HCT116 (cell line): Measurements from ENCODE around the gene CDK18. TPM values are rescaled to one million over a fixed set of nuclear protein-coding genes. Genes with fewer than 3 reads are reported as not detected.

Source experiments
- ATAC-seq: fragments of 200-7000 bp; cut with Tn5 transposase; 2 replicates; pipeline ENCODE4 v1.9.1; 2020; ENCODE audit warnings: mild to moderate bottlenecking, moderate library complexity
- BruUV-seq: library from RNA; stranded (reverse); fragments of 400-500 nt; replicated peaks from 2 replicates; lab custom pipeline; 2021; lab: Mats Ljungman, UMichigan
- CTCF ChIA-PET: fragments of 300-600 bp; sonication (Branson Sonifier 250); formaldehyde crosslinking; loops from one replicate; lab custom pipeline; 2021; ENCODE audit warnings: antibody characterized with exemption; lab: Charles Lee
- POLR2A ChIA-PET: fragments of 300-600, 350-600 bp; sonication (Branson Sonifier 250); formaldehyde crosslinking; loops from one replicate; lab custom pipeline; 2021; ENCODE audit warnings: antibody characterized with exemption; lab: Charles Lee
- RAD21 ChIA-PET, 2 experiments: fragments of 300-600 bp; sonication (Branson Sonifier 250); formaldehyde crosslinking; loops; one replicate each; lab custom pipeline; 2023; ENCODE audit warnings: low total read pairs in 2 of 2; ENCODE audit not compliant: uncharacterized antibody in 2 of 2, unreplicated experiment in 2 of 2, low non-redundant PET in 1 of 2; lab: Charles Lee
- DNase-seq: peaks from one replicate; pipeline ENCODE4 v3.0.0-alpha.2; 2010; ENCODE audit warnings: low read depth, low spot score
- H2AFZ ChIP-seq: fragments of 200-600 bp; shearing (Covaris generic), sonication (generic); 2 replicates; pipeline ENCODE4 v1.6.1; 2017; ENCODE audit warnings: low read depth, mixed run types, mixed read lengths, antibody characterized with exemption, low read length; ENCODE audit not compliant: poor library complexity, severe bottlenecking
- H3K27ac ChIP-seq: 2 replicates; pipeline ENCODE4 v1.5.1; 2012; ENCODE audit warnings: low read depth, low read length
- H3K27me3 ChIP-seq: fragments of 200-600 bp; sonication (generic); 2 replicates; pipeline ENCODE4 v1.6.1; 2016; ENCODE audit warnings: mixed run types, low read length, mixed read lengths; ENCODE audit not compliant: insufficient read depth
- H3K36me3 ChIP-seq, 2 experiments: fragments of 200-500 bp in 1 of 2; fragments of 200-600 bp in 1 of 2; sonication (Bioruptor generic) in 1 of 2; sonication (generic) in 1 of 2; 2 replicates each; pipeline versions ENCODE4 v1.5.1 to v1.6.1; 2014 to 2016; ENCODE audit warnings: low read length in 2 of 2, inconsistent platforms in 1 of 2, mixed read lengths in 1 of 2, mixed run types in 1 of 2; ENCODE audit not compliant: insufficient read depth in 2 of 2, control insufficient read depth in 1 of 2
- H3K4me1 ChIP-seq, 2 experiments: fragments of 200-600 bp in 1 of 2; sonication (generic) in 1 of 2; 2 replicates each; pipeline versions ENCODE4 v1.5.1 to v1.6.1; 2012 to 2017; ENCODE audit warnings: low read length in 2 of 2, inconsistent platforms in 1 of 2, mild to moderate bottlenecking in 1 of 2, mixed read lengths in 1 of 2, mixed run types in 1 of 2, moderate library complexity in 1 of 2; ENCODE audit not compliant: insufficient read depth in 2 of 2, control insufficient read depth in 1 of 2
- H3K4me2 ChIP-seq: fragments of 200-600 bp; sonication (generic); 2 replicates; pipeline ENCODE4 v1.6.1; 2017; ENCODE audit warnings: mixed run types, low read length, mixed read lengths
- H3K4me3 ChIP-seq, 2 experiments: fragments of 200-600 bp in 1 of 2; sonication (generic) in 1 of 2; replicated peaks in 1 of 2; 2 replicates each; pipeline ENCODE4 v1.5.1; 2011 to 2016; ENCODE audit warnings: low read length in 2 of 2, control low read depth in 1 of 2, low read depth in 1 of 2, mild to moderate bottlenecking in 1 of 2, mixed read lengths in 1 of 2, mixed run types in 1 of 2
- H3K79me2 ChIP-seq: fragments of 200-600 bp; sonication (generic); 2 replicates; pipeline ENCODE4 v1.6.1; 2017; ENCODE audit warnings: mild to moderate bottlenecking, mixed run types, low read length, moderate library complexity, mixed read lengths; ENCODE audit not compliant: insufficient read depth
- H3K9ac ChIP-seq: fragments of 200-600 bp; sonication (generic); 2 replicates; pipeline ENCODE4 v1.6.1; 2016; ENCODE audit warnings: low read length, mixed read lengths
- H3K9me2 ChIP-seq: fragments of 200-600 bp; sonication (generic), shearing (Covaris generic); 2 replicates; pipeline ENCODE4 v1.6.1; 2017; ENCODE audit warnings: mixed run types, mild to moderate bottlenecking, moderate library complexity; ENCODE audit not compliant: insufficient read depth
- H3K9me3 ChIP-seq, 2 experiments: fragments of 200-500 bp in 1 of 2; fragments of 200-600 bp in 1 of 2; sonication (Bioruptor generic) in 1 of 2; sonication (generic) in 1 of 2; 2 replicates each; pipeline ENCODE4 v1.6.1; 2014 to 2017; ENCODE audit warnings: low read length in 2 of 2, mixed read lengths in 2 of 2, inconsistent platforms in 1 of 2, low read depth in 1 of 2, mild to moderate bottlenecking in 1 of 2, mixed run types in 1 of 2, moderate library complexity in 1 of 2; ENCODE audit not compliant: control insufficient read depth in 1 of 2, insufficient read depth in 1 of 2
- H4K20me1 ChIP-seq: fragments of 200-600 bp; sonication (generic), shearing (Covaris generic); 2 replicates; pipeline ENCODE4 v1.6.1; 2017; ENCODE audit warnings: mixed run types, mild to moderate bottlenecking, moderate library complexity; ENCODE audit not compliant: insufficient read depth
- CBX3 ChIP-seq: IDR thresholded peaks from 2 replicates; pipeline ENCODE4 v1.6.1; 2012; ENCODE audit warnings: low read depth
- CTCF ChIP-seq, 3 experiments: fragments of 200-600 bp in 1 of 3; sonication (generic) in 1 of 3; IDR thresholded peaks in 2 of 3; conservative IDR thresholded peaks in 1 of 3; 2 replicates each; pipeline ENCODE4 v1.5.1; 2012 to 2017; ENCODE audit warnings: low read depth in 2 of 3, low read length in 2 of 3, antibody characterized with exemption in 1 of 3, borderline replicate concordance in 1 of 3, control low read depth in 1 of 3, mild to moderate bottlenecking in 1 of 3, mixed read lengths in 1 of 3, mixed run types in 1 of 3, moderate library complexity in 1 of 3; ENCODE audit not compliant: insufficient read depth in 1 of 3
- ELF1 ChIP-seq: IDR thresholded peaks from 2 replicates; pipeline ENCODE4 v1.6.1; 2012; ENCODE audit warnings: low read depth, borderline replicate concordance
- EZH2 ChIP-seq: fragments of 200-600 bp; sonication (generic); IDR thresholded peaks from 2 replicates; pipeline ENCODE4 v1.6.1; 2017; ENCODE audit warnings: antibody characterized with exemption, mixed run types
- JUND ChIP-seq: IDR thresholded peaks from 2 replicates; pipeline ENCODE4 v1.6.1; 2012
- POLR2A ChIP-seq: IDR thresholded peaks from 2 replicates; pipeline ENCODE4 v1.7.0; 2011; ENCODE audit warnings: borderline replicate concordance; ENCODE audit not compliant: insufficient read depth, insufficient read length; ENCODE audit errors: extremely low read depth
- RAD21 ChIP-seq: IDR thresholded peaks from 2 replicates; pipeline ENCODE4 v1.6.1; 2012; ENCODE audit warnings: low read depth, mild to moderate bottlenecking
- REST ChIP-seq: IDR thresholded peaks from 2 replicates; pipeline ENCODE4 v1.6.1; 2012; ENCODE audit warnings: low read depth
- SP1 ChIP-seq: IDR thresholded peaks from 2 replicates; pipeline ENCODE4 v1.6.1; 2012; ENCODE audit warnings: low read depth
- intact Hi-C: fragments of 100-400 bp; cut with micrococcal nuclease; formaldehyde crosslinking; loops from 2 replicates; pipeline ENCODE4 v1.10.0; 2022
- total RNA-seq: library from RNA; stranded (reverse); gene quantifications from one replicate; pipeline ENCODE4 v1.2.1, GENCODE V29; 2021; ENCODE audit not compliant: unreplicated experiment
- TF ChIP-seq, protein P1 (sequence below): IDR thresholded peaks from 2 replicates; pipeline ENCODE4 v1.6.1; 2011; ENCODE audit warnings: mild to moderate bottlenecking, low read length, moderate library complexity; ENCODE audit not compliant: insufficient replicate concordance; ENCODE audit errors: extremely low read depth
- TF ChIP-seq, protein P2 (sequence below): IDR thresholded peaks from 2 replicates; pipeline ENCODE4 v1.6.1; 2012

The CDK18 gene
- total RNA-seq, 1 experiment from 2014 or later, result 32.0 TPM

DNA sequence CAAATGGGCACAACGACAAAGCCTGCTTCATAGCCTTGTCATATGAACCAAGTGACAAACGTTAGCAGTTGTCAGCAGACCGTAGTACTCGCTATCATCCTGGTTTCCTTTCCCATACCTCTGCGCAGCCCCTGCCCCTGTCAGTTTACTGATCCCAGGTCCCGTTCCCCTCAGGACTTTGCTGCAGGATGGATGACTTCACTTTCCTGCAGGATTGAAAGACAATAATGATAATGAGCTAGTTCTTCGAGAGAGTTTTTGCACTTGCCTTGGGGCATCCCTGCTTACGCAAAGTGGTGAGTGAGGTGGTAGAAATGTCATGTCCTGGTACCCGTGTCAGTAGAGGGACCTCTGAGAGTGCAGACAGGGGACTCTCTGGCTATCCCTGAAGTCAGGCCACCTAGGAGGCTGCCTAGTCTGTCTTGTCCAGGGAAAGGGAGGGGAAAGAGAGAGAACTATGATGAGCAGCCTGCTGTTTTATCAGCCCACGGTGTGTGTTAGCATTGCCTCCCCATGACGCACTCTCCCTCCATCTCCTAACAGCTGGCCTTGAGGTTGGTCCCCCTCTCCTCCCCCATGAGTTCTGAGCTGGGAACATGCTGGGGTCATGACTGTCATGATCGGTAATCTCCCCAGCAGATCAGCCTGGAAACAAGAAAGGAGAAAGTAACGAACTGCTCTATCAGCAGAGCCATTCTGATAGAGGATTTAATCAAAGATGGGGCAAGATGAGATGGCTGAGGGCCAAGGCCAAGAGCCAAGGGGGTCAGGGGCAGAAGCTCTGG is 73.6 kb downstream of the CDK18 start:
- CTCF ChIA-PET, result no interaction called here

More for the DNA sequence above, 73.6 kb downstream of the CDK18 start:
- Histone ChIP-seq H2AFZ (no peak overlapping the region), H4K20me1 (no peaks in the 10 kb centered on the region), H3K9me3 (no peaks in the 10 kb centered on the region), H3K4me2 (no peak overlapping the region), H3K4me1 (no peaks in the 10 kb centered on the region), H3K27me3 (peaks cover 11% of the 10 kb centered on the region; the same call in 1 of the 2 replicates), H3K4me3 (no peak overlapping the region), H3K79me2 (no peaks in the 10 kb centered on the region), H3K9me2 (no peaks in the 10 kb centered on the region), H3K9ac (no peak overlapping the region), H3K36me3 (no peaks in the 10 kb centered on the region), H3K27ac (no peak overlapping the region)
- BruUV-seq, result no TSS peak
- TF ChIP-seq CBX3 (no peak), SP1 (no peak), REST (no peak), RAD21 (no peak), CTCF (IDR thresholded peaks at IDR 0.05 in 2 of 3, conservative IDR thresholded peaks at IDR 0.05 in 1 of 3; ENCODE audit: borderline replicate concordance in 1 of 3, insufficient read depth in 1 of 3, low read depth in 2 of 3, low read length in 2 of 3) (no peak), POLR2A (no peak), ELF1 (no peak), EZH2 (no peak), JUND (no peak)
- TF ChIP-seq, protein P1, sequence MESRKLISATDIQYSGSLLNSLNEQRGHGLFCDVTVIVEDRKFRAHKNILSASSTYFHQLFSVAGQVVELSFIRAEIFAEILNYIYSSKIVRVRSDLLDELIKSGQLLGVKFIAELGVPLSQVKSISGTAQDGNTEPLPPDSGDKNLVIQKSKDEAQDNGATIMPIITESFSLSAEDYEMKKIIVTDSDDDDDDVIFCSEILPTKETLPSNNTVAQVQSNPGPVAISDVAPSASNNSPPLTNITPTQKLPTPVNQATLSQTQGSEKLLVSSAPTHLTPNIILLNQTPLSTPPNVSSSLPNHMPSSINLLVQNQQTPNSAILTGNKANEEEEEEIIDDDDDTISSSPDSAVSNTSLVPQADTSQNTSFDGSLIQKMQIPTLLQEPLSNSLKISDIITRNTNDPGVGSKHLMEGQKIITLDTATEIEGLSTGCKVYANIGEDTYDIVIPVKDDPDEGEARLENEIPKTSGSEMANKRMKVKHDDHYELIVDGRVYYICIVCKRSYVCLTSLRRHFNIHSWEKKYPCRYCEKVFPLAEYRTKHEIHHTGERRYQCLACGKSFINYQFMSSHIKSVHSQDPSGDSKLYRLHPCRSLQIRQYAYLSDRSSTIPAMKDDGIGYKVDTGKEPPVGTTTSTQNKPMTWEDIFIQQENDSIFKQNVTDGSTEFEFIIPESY, result no peak
- TF ChIP-seq, protein P2, sequence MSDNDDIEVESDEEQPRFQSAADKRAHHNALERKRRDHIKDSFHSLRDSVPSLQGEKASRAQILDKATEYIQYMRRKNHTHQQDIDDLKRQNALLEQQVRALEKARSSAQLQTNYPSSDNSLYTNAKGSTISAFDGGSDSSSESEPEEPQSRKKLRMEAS, result no peak
- ATAC-seq (no peak), DNase-seq (no peak)
- RAD21 ChIA-PET, result no interaction called here
- POLR2A ChIA-PET, result interaction anchor here (0.6 kb wide), 1 partner anchor 51 kb away, joined by 3 read pairs; no protein-coding TSS in a partner anchor
- intact Hi-C loops, result no loop called here
